Panc1 (cell line): ENCODE measurements around the gene CLECL1.

Source experiments
- POLR2AphosphoS5 ChIP-seq: IDR thresholded peaks from 2 replicates; pipeline ENCODE4 v1.6.1; 2012; ENCODE audit warnings: mild to moderate bottlenecking, low read depth, low read length, moderate library complexity
- SIN3A ChIP-seq: IDR thresholded peaks from 2 replicates; pipeline ENCODE4 v1.6.1; 2012; ENCODE audit warnings: low read depth, mild to moderate bottlenecking, low read length, moderate library complexity, borderline replicate concordance; ENCODE audit not compliant: insufficient read depth
- TCF7L2 ChIP-seq: IDR thresholded peaks from 2 replicates; pipeline ENCODE4 v1.6.1; 2011; ENCODE audit warnings: mild to moderate bottlenecking, low read depth, low read length, inconsistent platforms
- TF ChIP-seq, protein P1 (sequence below): fragments of 450-650 bp; IDR thresholded peaks from 2 replicates; pipeline ENCODE4 v1.5.1; 2017; ENCODE audit warnings: mild to moderate bottlenecking
- TF ChIP-seq, protein P2 (sequence below), 2 experiments: IDR thresholded peaks; 2 replicates each; pipeline ENCODE4 v1.6.1; 2011 to 2012; ENCODE audit warnings: low read depth in 2 of 2, control low read depth in 1 of 2, low read length in 1 of 2, mild to moderate bottlenecking in 1 of 2, moderate library complexity in 1 of 2; ENCODE audit not compliant: insufficient read depth in 1 of 2

DNA sequence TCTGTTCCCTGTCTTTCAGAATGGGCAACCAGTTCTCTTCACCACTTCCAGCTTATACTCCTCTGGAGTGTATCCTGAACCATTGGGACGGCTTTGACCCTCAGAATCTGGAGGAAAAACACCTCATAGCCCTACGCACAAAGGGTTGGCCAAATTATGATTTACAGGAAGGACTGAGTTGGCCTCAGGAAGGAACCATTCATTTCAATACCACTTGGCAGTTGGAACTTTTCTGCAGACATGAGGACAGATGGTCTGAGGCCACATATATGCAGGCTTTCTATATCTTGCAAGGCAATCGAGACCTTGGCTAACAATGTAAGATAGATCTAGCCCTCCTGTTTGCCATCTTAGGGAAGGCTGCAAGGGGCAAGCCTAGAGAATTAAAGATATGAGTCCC lies 24.0 kb downstream of the CLECL1 start:
- TF ChIP-seq, protein P1, sequence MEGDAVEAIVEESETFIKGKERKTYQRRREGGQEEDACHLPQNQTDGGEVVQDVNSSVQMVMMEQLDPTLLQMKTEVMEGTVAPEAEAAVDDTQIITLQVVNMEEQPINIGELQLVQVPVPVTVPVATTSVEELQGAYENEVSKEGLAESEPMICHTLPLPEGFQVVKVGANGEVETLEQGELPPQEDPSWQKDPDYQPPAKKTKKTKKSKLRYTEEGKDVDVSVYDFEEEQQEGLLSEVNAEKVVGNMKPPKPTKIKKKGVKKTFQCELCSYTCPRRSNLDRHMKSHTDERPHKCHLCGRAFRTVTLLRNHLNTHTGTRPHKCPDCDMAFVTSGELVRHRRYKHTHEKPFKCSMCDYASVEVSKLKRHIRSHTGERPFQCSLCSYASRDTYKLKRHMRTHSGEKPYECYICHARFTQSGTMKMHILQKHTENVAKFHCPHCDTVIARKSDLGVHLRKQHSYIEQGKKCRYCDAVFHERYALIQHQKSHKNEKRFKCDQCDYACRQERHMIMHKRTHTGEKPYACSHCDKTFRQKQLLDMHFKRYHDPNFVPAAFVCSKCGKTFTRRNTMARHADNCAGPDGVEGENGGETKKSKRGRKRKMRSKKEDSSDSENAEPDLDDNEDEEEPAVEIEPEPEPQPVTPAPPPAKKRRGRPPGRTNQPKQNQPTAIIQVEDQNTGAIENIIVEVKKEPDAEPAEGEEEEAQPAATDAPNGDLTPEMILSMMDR: no peak
- TF ChIP-seq TCF7L2: no peak
- TF ChIP-seq POLR2AphosphoS5: no peak
- TF ChIP-seq, protein P2, sequence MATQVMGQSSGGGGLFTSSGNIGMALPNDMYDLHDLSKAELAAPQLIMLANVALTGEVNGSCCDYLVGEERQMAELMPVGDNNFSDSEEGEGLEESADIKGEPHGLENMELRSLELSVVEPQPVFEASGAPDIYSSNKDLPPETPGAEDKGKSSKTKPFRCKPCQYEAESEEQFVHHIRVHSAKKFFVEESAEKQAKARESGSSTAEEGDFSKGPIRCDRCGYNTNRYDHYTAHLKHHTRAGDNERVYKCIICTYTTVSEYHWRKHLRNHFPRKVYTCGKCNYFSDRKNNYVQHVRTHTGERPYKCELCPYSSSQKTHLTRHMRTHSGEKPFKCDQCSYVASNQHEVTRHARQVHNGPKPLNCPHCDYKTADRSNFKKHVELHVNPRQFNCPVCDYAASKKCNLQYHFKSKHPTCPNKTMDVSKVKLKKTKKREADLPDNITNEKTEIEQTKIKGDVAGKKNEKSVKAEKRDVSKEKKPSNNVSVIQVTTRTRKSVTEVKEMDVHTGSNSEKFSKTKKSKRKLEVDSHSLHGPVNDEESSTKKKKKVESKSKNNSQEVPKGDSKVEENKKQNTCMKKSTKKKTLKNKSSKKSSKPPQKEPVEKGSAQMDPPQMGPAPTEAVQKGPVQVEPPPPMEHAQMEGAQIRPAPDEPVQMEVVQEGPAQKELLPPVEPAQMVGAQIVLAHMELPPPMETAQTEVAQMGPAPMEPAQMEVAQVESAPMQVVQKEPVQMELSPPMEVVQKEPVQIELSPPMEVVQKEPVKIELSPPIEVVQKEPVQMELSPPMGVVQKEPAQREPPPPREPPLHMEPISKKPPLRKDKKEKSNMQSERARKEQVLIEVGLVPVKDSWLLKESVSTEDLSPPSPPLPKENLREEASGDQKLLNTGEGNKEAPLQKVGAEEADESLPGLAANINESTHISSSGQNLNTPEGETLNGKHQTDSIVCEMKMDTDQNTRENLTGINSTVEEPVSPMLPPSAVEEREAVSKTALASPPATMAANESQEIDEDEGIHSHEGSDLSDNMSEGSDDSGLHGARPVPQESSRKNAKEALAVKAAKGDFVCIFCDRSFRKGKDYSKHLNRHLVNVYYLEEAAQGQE (IDR thresholded peaks at IDR 0.05; ENCODE audit: insufficient read depth in 1 of 2, low read depth in 2 of 2, low read length in 1 of 2): no peak
- TF ChIP-seq SIN3A: no peak
